HCEC 1CT (cell line): ENCODE measurements around the gene NSMCE1.

Experiments used
- DNase-seq: peaks from one replicate; pipeline ENCODE4 v3.0.0-alpha.2; 2017

The NSMCE1 gene, protein sequence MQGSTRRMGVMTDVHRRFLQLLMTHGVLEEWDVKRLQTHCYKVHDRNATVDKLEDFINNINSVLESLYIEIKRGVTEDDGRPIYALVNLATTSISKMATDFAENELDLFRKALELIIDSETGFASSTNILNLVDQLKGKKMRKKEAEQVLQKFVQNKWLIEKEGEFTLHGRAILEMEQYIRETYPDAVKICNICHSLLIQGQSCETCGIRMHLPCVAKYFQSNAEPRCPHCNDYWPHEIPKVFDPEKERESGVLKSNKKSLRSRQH

GRCh38 chr16:27268376-27269299, at the start of gene NSMCE1:
NSMCE1 (minus strand) TSS chr16:27268772; CDS start chr16:27257570, 11,202 bp downstream.
- peak; percentile 92 for DNase-seq

DNA sequence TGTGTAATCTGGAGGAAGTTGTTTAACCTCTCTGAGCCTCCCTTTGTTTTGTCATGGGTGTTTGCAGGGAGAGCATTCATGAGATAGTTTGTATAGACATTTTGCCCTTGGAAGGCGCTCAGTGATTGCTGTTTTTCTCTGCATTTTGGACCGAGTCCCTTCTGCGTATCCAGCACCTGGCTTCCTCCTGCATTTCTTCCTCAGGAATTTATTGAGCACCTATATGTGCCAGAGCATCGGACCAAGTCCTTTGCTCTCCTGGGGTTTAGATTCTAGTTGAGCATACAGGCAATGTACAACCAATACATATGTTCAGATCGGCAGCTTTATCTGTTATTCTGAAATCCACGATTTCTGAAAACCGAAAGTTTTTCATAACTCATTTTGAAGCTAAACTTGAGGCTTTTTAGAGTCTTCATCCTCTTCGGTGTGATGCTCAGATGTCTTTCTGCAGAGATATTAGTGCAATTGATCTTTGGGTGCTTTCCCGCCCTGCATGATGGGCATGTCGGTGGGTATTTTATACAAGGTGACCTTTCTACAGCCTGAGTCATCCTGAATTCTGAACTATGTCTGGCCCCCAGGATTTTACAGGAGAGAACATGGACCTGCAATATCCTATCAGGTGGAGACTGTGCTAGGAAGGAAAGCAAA, 49.3 kb upstream of the NSMCE1 start:
- no peak for DNase-seq

GRCh38 chr16:27317320-27317719, 48.7 kb upstream of the NSMCE1 start:
- no peak for DNase-seq

DNA sequence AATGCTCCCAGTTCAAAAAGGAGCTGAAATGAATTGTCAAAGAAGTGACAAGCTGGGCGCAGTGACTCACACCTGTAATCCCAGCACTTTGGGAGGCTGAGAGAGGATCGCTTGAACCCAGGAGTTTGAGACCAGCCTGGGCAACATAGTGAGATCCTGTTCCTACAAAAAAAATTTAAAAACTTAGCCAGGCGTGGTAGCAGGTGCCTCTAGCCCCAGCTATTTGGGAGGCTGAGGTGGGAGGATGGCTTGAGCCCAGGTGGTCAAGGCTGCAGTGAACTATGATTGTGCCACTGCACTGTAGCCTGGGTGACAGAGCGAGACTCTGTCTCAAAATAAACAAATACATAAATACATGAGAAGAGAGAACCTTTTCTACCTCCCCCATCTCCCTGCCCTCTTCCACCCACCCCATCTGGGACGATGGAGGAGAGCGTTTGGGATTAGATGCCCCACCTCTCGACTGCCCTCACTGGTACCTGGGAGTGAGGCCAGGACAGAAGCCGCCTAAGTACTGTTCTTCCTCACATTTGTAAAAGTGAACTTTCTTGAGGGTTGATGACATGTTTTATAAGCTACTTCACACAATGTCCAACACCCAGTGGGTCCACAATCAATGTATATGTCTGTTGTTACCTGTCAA, 47.6 kb upstream of the NSMCE1 start:
- DNase-seq = no peak

GRCh38 chr16:27315333-27316037, 46.9 kb upstream of the NSMCE1 start:
- DNase-seq = peak; percentile 58

- no peak for DNase-seq
Observed at GRCh38 chr16:27314986-27315332, 46.4 kb upstream of the NSMCE1 start.

- peak; percentile 81 for DNase-seq
Observed at GRCh38 chr16:27314161-27314723, 45.7 kb upstream of the NSMCE1 start.

DNA sequence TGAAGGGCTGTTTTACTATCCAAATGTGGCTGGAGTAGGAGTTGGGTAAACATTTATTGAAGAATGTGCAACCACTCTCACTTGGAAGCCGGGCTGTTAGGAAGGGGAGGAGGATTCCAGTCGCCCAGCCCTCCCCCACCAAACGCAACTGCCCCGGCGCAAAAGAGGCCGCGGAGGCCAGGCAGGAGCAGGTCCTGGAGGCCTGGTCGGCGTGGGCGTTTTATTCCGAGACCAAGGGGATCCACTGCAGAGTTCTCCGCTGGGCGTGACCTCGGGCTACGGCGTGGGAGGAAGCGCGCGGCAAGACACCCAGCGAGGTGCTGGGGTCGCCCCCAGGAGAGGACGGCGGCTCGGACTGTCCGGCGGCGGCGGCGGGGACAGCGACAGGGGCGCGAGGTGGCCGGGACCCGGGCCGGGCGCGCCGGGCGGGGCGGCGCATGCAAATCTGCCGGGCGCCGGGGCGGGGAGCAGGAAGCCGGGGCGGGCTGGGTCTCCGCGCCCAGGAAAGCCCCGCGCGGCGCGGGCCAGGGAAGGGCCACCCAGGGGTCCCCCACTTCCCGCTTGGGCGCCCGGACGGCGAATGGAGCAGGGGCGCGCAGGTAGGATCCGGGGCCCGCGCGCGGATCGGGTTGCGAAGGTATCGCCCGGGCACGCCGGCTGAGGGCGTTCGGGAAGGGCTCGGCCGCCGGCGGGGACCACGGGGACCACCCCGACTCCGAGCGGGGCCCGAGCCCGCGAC, 45.0 kb upstream of the NSMCE1 start, which contains the start of gene IL4R:
Gene IL4R (plus strand): TSS at position 553 of the 739 bp plus-strand sequence. CDS start 26,230 bp downstream, outside the sequence.
- DNase-seq = peak; percentile 50

DNA sequence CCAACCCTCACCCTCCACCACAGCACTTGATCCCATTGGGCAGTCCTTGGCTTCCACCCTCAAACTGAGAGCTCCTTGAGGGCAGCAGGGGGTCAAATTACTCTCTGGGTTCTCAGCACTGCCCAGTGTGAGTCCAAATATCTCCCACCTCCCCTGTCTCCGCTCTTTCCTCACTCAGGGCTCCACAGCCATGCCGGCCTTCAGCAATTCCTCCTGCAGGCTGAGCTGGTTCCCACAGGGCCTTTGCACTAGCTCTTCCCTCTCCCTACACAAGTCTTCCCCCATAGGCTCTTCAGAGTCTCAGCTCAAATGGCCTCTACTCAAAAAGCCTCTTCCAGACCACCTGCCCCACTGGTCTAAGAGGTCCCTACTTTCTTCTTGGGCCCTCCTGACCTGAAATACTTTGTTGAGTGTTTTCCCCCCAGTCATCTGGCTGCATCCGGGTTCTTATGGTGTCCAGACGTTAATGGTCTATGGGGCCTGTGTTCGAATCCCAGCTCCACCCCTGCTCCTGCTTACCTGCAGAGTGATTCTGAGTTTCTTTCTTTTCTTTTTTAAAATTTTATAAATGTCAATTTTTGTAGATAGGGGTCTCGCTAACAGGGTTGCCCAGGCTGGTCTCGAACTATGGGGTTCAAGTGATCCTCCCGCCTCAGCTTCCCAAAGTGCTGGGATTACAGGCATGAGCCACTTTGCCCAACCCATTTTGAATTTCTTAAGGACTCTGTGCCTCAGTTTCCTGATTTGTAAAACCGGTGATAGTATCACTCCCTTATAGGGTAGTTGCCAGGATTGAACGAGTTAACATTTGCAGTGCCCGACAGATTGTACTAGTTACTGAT, 44.2 kb upstream of the NSMCE1 start:
- no peak for DNase-seq

GRCh38 chr16:27311897-27312303, 43.3 kb upstream of the NSMCE1 start:
- no peak for DNase-seq

DNA sequence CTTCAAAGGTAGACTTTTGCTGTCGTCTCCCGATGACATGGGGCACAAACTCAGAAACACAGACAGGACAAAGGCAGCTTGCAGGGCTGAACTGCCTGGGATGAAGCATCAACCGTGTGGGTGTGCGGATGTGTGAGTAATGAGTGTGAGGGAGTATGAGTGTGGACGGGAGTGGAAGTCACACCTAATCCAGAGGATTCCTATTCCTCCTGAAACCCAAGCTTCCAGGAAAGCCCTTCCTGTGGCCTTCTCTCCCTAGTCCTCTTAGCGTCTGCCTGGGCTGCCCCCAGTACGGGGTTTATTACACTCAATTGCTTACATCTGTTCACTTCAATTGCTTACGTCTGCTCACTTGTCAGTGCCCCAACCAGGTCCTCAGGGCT, 42.9 kb upstream of the NSMCE1 start:
- DNase-seq = no peak

DNA sequence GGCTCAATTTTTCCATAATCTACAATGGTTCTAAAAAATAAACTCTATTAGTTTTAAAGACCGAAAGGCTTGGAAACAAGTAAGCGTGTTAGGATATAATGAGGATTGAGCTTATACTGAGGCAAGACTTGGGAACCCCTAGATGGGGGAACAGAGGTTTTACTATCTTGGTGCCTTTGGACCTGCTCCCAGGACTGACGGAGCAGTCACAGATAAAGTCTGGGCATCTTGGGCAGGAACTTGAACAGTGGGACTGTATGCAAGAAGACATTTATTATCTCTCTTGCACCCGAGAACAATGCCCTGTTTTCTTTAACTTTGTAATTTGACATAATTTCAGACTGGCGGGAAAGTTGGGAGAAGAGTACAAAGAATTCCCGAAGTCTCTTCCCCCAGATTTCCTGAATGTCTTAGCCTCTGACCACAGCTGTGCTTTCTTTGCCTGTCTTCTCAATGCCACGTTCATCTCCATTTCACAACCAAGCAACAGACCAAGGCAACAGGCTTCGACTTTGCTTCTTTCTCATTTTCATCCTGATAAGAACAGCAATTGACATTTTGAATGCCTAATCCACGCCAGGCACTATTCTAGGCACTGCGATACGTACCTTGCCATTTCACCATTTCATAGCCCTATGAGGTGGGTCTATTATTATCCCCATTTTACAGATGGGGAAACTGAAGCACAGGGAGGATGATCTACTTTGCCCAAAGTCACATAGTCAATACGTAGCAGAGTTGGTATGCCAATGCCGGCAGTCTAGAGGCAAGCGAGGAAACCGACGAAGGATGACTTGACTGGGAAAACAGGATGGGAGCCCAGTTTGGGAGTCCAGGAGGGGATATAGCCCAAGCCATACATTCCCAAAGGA, 42.2 kb upstream of the NSMCE1 start:
- DNase-seq = no peak

GRCh38 chr16:27308792-27309191, 40.2 kb upstream of the NSMCE1 start:
- DNase-seq = no peak

- no peak for DNase-seq
Observed at GRCh38 chr16:27305839-27306442, 37.4 kb upstream of the NSMCE1 start.

DNA sequence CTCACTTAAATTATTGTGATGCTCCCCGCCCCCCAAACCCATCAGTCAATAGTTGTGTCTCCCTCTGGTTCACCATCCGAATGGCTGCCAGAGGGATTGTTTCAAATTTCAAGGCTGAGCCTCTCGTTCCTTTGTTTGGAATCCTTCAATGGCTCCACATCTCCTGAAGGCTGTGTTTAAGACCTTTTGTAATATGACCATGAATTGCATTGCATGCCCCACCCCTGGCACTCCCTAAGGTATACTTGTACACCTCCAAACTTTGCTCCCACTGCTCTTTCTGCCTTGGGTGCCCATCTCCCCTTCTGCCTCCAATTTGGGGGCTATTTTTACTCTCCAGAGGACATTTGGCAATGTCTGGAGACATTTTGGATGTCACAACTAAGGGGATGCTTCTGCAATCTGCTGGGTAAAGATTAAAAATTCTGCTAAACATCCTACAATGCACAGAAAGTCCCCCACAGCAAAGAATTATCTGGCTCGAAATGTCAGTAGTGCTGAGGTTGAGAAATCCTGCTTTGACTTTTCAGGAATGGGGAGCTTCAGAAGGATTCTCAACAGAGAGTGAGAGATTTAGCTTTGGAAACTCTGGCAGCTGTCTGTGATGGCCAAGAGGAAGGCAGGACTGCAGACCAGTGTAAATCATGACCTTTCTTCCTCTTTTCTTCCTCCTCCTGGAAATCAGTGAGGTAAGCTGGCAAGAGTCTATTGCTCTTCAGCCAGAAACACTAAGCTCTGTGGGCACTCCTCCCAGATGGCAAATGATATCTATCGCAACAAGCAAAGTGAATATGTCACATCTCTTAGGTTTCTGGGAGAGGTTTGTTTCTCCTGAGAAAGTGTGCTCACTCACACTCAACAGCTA, 36.5 kb upstream of the NSMCE1 start:
- no peak for DNase-seq

- DNase-seq = no peak
Observed at GRCh38 chr16:27304102-27304501, 35.5 kb upstream of the NSMCE1 start.

DNA sequence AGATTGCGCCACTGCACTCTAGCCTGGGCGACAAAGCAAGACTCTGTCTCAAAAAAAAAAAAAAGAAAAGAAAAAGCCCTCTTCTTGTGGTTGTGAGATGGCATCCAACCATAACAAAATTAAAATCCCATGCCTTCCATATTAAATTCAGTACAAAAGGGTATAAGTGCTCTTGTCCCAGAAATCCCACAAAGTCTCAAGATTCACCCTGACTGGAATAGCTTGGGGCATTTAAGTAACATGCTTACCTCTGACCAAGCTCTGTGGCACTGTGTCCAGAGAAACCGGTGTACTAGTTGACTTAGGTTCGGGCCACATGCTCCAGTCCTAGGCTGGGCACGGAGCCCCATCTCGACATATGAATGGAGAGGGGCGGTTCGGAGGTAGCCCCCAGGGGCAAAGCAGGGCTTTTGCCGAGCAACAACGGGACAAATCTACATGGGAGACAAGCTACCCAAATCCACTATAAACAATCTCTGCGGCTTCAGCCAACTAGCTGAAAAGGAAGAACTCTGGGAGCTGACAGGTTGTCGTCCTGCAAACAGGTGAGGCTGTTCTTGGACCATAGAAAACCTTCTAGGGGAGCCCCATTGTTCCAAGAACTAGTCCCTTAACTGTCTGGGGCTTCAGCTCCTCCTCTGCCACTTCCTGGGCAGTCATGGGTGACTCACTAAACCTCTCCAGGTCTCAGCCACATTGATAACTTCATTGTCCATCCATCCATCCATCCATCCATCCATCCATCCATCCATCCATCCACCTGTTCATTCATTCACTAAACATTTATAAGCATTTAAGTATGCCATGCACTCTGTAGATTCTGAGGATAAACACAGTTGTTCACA, 34.9 kb upstream of the NSMCE1 start:
- no peak for DNase-seq
